ENCODE measurements around the gene C10orf90.
"Not testable (repeated sequence)": the region's sequence is repeated elsewhere in the genome, so short reads cannot be mapped to it uniquely, and the experiment has no call there.

Gene C10orf90

DNA sequence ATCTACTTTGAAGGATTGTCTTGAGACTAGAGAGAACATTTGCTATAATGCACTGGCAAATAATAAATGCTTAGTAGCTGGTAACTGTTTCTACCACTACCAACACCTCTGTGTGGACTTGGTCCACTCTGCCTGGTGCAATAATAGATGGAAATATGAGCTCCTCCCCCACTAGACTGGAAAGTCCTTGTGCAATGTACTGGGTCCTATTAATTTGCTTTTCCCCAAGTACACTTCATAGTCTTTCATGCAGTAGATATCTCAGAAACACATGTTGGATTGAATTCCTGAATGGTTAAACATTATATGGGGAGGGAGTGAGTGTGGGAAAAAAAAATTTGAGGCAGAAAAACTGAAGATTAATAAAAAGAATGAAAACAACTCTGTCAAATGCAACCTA lies 119.3 kb downstream of the C10orf90 start:
- in situ Hi-C loops (cut with HindIII; ENCODE audit: low sequenced_read_pairs): no loop called here

DNA sequence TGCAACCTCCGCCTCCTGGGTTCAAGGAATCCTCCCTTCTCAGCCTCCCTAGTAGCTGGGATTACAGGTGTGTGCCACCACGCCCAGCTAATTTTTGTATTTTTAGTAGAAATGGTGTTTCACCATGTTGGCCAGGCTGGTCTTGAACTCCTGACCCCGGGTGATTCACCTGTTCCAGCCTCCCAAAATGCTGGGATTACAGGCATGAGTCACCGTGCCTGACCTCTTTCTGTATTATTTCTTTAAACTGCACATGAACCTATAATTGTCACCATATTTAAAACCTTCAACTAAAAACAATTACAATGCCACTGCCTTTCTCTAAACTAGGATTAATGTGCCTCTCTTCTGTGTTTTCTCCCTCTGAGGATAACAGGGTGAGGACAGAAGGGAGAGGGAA lies 119.9 kb downstream of the C10orf90 start:
- in situ Hi-C loops (cut with HindIII; ENCODE audit: low sequenced_read_pairs): not testable (repeated sequence)

DNA sequence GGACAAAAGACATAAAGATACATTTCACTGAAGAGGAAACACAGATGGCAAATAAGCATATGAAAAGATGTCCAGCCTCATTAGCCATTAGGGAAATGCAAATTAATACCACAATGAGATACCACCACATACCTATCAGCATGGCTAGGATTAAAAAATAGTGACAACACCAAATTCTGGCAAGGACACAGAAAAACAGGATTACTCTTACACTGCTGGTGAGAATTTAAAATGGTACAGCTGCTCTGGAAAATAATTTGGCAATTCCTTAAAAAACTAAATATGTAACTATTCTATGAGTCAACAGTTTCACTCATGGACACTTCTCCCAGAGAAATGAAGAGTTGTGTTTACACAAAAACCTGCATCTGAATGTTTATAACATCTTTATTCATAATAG lies 121.1 kb downstream of the C10orf90 start:
- in situ Hi-C loops (cut with HindIII; ENCODE audit: low sequenced_read_pairs): no loop called here

DNA sequence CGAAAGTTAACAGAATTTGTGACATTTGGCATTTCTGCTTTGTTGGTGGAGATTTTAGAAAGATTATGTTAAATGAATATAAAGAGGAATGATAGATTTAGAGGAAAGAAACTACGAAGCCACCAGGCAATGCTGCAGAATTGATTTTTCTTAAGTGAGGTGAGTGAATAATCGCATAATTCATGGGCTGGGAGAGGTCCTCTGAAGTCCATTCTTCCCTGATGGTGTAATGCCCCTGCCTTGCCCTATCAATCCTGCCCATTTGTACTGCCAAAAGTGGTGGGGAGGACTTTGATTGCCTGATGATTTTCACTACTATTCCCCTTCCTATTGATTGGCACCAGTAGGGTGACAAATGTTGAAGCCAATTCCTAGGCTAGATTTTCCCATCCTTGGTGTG lies 125.9 kb downstream of the C10orf90 start:
- in situ Hi-C loops (cut with HindIII; ENCODE audit: low sequenced_read_pairs): no loop called here

DNA sequence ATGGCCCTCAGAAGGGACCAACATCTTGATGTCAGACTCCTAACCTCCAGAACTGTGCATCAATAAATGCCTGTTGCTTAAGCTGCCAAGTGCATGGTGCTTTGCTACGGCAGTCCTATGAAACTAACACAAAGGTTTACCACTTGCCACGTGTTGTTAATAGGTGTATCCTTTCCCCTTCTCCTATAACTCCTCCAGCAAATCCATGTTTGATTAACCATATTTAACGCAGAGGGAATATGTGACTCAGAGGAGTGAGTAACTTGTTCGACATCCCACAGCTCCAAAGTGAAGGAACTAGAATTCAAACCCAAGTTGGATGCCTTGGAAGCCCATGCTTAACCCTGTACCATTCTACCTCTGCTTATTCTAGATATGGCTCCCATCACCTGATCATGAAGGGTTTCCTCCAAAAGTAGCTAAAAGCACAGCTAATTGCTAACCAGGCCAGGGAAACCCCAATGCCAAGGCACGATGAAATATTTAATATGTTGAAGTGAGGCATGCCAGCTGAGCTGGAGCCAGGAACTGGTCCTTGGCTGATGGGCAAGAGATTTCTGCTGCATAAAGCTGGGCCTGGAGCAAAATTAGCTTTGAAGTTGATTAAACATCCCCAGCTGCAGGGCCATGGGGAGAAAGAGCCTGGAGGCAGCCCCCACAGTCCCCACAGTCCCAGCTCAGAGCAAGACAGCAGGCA lies 131.9 kb downstream of the C10orf90 start:
- in situ Hi-C loops (cut with HindIII; ENCODE audit: low sequenced_read_pairs): no loop called here

DNA sequence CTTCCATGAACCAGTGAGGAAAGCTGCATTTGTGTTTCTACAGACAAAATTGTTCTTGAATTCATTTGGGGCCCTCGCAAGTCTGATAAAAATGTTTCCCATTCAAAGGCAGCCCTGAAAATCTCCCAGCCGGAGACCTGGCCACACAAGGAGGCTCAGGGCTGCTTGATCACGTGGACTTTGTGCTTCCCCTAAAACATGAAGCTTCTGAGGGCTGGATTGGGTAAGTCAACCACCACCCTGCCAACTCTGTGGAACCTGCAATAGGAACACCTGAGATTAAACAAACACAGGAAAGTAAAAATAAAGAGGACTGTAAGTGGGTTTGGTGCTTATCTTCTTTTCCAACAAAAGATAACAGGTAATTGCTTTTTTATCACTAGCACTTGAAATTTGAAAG lies 133.8 kb downstream of the C10orf90 start:
- in situ Hi-C loops (cut with HindIII; ENCODE audit: low sequenced_read_pairs): no loop called here

DNA sequence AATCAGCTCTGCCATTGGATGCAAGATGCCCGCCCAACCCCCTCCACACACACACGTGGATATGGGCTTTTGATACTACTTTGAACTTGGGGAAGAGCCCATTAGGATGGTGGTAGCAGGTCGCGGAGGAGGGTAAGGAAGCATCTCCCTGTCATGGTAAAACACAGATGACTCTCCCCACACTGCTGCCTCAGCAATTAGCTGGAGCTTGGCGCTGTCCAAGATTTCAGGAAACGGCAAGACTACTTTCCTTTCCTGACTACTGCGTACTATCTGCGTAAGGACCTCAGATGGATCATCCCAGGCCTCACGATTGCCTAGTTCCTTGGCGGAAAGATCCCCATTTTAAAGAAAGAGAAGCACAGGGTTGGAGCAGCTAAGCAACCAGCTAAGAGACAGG lies 134.3 kb downstream of the C10orf90 start:
- in situ Hi-C loops (cut with HindIII; ENCODE audit: low sequenced_read_pairs): no loop called here

DNA sequence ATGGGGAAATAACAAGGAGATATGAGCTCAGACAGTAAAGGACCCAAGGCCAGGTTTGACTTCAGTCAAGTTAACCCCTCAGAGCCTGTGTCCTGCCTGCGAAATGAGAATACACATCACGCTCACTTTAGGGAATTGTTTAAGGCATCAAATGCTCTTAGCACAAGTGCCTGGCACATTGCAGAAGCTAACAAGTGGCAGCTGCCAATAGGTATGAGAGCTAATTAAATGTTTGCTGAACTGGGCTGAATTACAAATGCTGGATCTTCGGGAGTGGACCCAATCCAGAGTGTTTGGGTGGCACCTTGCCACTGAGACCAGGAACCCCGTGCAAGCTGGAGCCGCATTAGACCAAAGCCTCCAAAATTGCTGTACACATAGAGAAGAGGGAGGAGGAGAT lies 136.8 kb downstream of the C10orf90 start:
- in situ Hi-C loops (cut with HindIII; ENCODE audit: low sequenced_read_pairs): no loop called here

DNA sequence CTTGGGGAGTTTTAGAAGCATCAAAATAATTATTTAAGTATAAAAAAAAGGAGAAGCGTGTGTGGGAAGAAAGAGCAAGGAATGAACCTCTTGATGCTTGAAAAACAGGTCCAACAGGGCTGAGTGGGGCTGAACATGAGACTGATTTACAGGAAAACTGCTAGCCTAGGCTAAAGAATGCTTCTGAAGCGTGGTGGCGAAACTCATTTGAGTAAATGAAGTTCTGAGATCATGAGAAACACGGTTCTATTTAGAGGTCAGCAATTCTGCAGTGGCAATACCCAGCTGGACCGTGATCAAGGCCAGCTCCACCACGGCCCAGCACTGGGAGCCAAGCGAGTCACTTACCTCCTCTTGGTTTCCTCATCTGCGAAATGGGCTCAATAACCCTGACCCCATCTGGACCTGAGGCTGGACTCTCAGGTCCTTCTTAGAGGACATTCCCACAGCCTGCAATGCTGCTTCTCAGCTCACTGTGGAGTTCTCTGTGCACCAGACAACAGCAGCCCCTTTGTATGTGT lies 142.1 kb downstream of the C10orf90 start:
- in situ Hi-C loops (cut with HindIII; ENCODE audit: low sequenced_read_pairs): no loop called here

DNA sequence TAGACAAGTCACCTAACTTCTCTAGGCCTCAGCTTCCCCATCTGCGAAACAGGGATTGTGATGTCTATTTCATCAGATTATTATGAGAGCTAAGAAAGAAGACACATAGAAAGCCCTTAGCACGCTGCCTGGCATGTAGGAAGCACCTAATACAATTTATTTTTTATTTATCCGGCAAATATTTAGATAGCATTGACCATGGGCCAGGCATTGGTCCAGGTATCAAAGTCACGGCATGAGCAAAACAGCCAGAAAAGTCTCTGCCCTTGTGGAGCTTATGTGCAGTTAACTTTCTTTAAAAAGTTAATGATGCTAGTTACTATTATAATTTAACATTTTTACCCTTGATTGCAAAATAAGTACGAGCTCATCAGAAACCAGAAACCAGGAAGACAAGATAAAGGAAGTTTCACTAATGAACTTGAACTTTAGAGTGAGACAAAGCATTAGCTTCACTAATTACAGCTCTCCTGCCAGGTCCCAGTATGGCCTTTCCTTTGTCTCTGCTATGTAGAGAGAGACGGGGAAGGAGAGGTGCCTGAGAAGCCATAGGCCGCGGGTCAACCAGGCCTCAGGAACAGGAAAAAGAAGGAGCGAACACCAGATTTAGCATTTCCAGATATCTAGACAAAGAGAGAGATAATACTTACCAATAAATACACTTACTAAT lies 142.7 kb downstream of the C10orf90 start:
- in situ Hi-C loops (cut with HindIII; ENCODE audit: low sequenced_read_pairs): no loop called here

DNA sequence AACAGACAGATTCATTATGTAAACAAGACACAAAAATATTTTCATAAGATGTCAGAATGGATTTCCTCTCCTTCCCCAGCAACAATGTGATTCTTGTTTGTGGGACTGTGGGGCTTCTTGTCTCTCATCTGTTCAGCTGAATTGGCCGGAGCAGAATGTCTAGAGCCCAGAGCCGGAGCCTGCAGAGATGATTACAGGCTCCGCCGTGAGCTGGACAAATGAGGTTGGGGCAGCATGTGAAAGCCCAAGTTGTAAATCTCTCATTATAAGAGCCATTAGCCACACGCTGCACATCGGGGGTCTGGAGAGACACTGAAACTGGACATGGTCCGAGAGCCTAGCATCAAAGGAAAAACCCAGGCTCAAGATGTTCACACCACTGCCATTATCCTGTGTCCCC lies 145.2 kb downstream of the C10orf90 start:
- in situ Hi-C loops (cut with HindIII; ENCODE audit: low sequenced_read_pairs): no loop called here

DNA sequence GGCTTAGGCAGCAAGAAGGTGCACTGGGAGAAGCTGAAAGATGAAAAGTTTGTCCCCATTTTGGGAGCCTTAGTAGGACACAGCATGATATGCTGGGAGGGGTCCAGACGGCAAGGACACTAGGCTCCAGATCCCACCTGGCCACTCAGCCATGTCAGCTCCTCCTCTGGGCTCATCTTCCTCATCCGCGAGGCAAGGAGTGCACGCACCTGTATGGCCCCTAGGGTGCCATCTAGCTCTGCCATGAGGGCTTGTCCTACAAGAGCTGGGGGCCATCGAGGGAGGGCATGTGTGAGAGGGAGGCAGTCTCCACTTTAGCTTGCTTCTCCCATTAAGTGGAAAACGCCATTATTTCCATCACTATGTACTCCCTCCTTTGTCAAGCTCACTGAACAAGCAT lies 146.0 kb downstream of the C10orf90 start:
- in situ Hi-C loops (cut with HindIII; ENCODE audit: low sequenced_read_pairs): no loop called here

DNA sequence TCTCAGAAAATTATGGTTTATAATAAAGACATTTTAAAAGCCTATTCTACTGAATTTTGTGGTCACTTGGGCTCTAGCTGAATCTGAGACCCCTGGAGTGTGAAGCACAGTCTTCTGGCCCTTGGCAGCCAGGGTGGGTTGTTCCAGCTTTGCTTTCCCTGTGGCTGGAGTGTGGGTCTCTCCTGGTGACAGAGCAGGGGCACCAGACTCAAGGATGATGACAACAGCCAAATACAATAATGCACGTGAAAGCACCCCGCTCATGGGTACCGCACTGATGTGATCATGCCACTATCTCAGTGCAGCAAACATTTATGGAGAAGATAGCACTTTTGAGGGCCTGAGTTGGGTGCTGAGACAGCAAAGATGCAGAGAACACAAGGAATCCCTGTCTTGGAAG lies 147.4 kb downstream of the C10orf90 start:
- in situ Hi-C loops (cut with HindIII; ENCODE audit: low sequenced_read_pairs): no loop called here

DNA sequence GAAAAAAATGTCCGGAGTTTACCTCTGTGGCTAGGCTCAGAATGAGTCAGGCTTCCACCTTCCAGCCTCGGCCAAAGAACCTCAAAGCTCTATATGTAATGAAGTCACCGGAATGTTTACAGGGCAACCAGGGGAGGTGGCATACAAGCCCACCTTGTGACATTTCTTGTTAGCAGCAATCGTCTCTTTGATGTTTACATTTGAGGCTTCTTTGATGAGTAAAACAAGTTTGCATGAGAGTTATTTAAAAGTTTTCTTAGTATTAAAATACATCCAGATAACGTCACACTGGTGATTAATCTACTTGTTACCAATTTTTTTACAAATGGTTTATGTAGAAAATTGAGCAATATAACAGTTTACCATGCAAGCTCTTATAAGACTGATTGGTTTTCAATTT lies 149.1 kb downstream of the C10orf90 start:
- in situ Hi-C loops (cut with HindIII; ENCODE audit: low sequenced_read_pairs): no loop called here

DNA sequence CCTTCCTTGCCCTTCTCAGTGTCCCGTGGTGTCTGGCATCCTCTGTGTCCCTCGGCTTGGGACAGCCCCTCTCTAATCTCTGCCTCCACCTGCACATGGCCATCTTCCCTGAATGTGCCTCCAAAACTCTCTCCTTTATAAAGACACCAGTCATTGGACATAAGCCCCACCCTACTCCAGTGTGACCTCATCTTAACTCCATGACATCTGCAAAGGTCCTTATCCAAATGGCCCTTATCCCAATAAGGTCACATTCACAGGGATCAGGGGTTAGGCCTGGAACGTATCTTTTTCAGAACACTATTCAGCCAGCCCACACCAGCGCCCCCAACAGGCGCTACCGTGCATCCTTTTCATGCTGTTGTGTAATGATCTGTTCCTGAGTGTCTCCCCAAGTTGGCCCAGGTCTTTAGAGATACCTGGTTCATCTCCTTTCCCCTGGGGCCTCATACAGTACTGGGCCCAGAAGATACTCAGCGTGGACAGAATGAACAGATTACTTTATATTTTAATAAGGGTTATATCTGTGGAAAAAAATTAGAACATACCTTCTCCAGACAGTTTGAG lies 149.7 kb downstream of the C10orf90 start:
- in situ Hi-C loops (cut with HindIII; ENCODE audit: low sequenced_read_pairs): no loop called here

DNA sequence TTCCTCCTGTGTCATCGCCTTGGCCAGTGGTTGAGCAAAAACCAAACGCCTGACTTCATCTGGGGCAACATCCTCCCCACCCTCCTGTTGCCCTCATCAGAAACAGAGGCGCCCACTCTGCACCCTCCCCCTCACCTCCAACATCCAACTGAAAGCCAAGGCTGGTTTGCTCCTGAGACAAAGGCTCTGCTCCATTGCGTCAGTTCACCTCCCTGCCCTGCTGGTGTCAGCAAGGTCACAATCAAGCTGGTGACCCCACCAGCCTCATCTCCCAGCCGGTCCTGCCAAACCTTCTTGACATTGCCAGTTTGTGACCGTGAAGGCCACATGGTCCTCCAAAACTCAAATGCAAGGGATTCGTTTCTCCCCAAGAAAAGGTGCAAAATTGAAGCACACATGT lies 150.5 kb downstream of the C10orf90 start:
- in situ Hi-C loops (cut with HindIII; ENCODE audit: low sequenced_read_pairs): no loop called here

DNA sequence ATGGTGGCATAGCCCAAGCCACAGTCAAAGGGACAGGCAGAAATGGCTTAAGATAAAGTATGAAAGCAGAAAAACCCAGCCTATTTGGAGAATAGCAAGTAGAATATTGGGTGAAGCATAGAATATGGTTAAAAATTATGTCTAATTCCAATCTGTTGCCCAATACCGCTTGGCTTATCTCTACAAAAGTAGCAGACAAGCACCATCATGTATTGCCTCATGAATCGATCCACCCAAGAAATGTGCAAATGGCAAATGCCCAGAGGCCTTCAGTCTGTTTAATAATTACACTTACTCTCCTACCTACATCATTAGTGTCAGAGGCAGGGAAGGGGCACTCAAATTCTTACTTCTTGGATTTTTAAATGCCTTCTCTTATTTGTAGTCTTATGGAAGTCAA lies 151.3 kb downstream of the C10orf90 start:
- in situ Hi-C loops (cut with HindIII; ENCODE audit: low sequenced_read_pairs): no loop called here

DNA sequence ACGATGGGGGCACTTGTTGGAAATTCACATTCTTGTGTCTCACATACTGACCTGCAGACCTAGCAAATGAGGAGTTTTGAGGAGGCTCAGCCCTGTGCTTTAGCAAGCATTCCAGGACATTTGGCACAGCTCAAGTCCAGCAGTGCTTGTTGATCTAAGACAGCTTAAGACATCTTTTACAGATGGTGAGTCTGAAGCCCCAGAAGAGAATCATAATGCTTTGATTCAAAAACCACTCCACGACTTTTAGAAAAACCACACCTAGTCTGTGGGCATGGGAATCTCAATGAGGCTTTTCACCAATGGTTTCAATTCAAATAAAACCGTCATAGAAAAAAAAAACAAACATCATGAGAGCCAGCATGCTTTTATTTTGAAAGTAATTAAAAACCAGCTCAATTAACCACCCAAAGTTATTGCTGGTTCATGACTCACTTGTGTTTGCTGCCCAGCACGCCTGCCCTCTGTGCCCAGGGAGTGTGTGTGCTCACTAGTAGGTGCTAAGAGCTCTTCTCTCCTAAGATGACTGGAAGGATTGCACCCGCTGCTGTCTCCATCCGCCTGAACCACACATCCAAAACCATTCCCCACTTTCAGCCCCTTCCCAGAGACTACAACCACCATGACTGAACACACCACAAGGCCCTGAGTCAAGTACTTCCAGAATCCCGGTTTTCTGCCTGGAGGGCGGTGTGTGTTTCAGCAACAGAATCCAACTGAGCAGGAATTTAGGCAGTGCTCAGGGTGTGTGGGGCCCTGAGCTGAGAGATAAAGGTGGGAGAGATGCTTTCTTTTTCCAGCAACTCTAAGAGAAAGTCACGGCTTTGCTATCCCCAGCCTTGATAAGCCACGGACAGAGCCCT lies 152.0 kb downstream of the C10orf90 start:
- in situ Hi-C loops (cut with HindIII; ENCODE audit: low sequenced_read_pairs): no loop called here

DNA sequence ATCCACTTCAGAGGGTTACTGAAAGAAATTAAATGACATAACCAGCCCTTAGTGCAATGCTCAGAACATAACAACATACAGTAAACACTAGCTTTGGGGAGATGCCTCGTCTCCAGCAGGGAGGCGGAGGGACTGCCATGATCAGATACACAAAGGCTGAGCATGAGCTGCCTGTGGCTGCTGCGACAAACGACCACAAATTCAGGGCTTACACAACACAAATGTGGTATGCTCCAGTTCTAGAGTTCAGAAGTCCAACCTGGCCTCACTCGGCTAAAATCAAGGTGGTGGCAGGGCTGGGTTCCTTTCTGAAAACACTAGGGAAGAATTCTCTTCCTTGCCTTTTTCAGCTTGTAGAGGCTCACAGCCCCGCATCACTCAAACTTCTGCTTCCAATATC lies 154.0 kb downstream of the C10orf90 start:
- in situ Hi-C loops (cut with HindIII; ENCODE audit: low sequenced_read_pairs): no loop called here

DNA sequence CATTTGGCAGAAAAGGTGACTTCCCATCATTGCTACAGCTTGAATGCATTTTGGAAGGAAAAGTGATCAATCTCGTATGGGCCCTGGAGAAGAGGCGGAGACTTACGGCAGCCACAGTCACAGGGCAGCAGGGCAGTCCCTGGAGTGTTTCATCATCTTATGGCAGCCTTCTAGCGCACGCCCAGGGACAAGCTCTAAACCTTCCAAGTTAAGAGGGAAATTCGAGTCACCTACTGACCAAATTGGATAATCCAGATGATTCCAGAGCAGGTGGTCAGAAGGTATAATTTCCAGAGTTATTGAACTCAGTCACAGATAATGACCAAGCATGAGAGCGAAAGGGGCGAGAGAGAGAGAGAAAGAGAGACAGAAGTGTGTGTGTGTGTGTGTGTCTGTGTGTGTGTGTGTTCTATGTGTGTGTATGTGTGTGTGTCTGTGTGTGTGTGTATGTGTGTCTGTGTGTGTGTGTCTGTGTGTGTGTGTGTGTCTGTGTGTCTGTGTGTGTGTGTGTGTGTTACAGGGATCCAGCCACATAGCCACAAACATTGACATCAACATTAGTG lies 158.5 kb downstream of the C10orf90 start:
- in situ Hi-C loops (cut with HindIII; ENCODE audit: low sequenced_read_pairs): no loop called here

DNA sequence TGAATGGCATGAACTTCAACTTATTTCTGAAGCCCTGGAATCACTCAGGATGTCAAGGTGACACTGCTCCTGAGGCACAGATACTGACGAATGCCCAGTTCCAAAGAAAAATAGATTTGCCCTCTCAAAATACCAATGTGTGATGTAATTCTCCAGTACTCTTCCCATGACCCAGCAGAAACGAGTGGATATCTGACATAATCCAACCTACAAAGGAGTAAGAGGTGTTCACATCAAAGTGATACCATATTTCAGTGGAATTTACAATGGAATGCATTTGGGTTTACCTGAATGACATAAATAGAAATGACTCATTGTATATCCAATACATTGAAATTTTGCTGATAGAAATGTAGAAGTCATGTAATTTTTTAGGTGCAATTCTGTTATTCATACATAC lies 161.3 kb downstream of the C10orf90 start:
- in situ Hi-C loops (cut with HindIII; ENCODE audit: low sequenced_read_pairs): no loop called here
